Esophagus muscularis mucosa (tissue), 3 donors: ENCODE results near the gene SRGN.

ENCODE experiments used
- POLR2A ChIP-seq: fragments of 450-650 bp; IDR thresholded peaks from one replicate; pipeline ENCODE4 v1.6.1; 2017; ENCODE audit warnings: antibody characterized with exemption, moderate library complexity, mild to moderate bottlenecking, low read depth
- TF ChIP-seq, protein P1 (sequence below), 3 experiments: fragments of 200-600 bp in 2 of 3; fragments of 450-650 bp in 1 of 3; sonication (generic) in 2 of 3; IDR thresholded peaks; one replicate each; pipeline ENCODE4 v1.5.1; 2017 to 2019; ENCODE audit warnings: antibody characterized with exemption in 3 of 3, mild to moderate bottlenecking in 2 of 3, moderate library complexity in 1 of 3

DNA sequence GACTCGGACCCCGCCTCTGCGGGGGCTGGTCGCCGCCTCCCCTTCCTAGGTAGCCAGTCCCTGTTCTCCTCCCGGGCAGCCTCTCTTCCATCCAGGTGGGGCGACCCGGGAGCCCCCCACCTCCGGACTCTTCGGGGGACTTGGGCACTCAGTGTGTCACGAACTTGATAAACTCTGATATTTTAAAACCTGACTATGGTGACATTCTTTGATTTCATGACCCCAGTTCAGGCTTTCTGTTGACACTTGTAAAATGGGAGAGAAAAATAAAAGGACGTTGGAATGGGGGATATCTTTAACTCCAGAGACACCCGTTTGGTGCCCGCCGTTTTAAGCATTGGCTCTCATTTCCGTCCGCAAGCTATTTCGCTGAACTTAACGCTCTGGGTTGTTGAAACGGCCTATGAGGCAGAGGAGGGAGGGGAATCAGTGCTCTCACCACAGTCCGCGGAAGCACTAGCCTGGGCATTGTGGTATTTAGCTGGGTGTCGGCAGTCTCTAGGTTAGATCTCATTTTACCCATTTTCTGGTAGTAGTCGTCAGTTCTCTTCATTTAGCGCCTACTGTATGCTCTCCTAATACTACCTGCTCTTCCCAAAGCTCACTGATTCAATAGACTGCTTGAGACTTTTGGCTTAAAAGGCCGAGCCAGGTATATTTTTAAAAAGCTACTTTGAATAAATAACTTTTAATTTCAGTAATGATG lies 36.8 kb downstream of the SRGN start:
- TF ChIP-seq POLR2A = no peak
- TF ChIP-seq, protein P1, sequence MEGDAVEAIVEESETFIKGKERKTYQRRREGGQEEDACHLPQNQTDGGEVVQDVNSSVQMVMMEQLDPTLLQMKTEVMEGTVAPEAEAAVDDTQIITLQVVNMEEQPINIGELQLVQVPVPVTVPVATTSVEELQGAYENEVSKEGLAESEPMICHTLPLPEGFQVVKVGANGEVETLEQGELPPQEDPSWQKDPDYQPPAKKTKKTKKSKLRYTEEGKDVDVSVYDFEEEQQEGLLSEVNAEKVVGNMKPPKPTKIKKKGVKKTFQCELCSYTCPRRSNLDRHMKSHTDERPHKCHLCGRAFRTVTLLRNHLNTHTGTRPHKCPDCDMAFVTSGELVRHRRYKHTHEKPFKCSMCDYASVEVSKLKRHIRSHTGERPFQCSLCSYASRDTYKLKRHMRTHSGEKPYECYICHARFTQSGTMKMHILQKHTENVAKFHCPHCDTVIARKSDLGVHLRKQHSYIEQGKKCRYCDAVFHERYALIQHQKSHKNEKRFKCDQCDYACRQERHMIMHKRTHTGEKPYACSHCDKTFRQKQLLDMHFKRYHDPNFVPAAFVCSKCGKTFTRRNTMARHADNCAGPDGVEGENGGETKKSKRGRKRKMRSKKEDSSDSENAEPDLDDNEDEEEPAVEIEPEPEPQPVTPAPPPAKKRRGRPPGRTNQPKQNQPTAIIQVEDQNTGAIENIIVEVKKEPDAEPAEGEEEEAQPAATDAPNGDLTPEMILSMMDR (IDR thresholded peaks at IDR 0.05) = no peak
